Neural cell (in vitro differentiated cells): ENCODE results near the gene CD300LG. TPM values are rescaled to one million over a fixed set of nuclear protein-coding genes. Genes with fewer than 3 reads are reported as not detected.

Source experiments
- H2AFZ ChIP-seq: fragments of 200-600, 300-800 bp; sonication (generic), shearing (Covaris generic); 2 replicates; pipeline ENCODE4 v1.6.0; 2014; ENCODE audit warnings: low read depth, mild to moderate bottlenecking, antibody characterized with exemption, low read length, moderate library complexity
- H3F3A ChIP-seq: fragments of 200-600 bp; shearing (Covaris generic); 2 replicates; pipeline ENCODE4 v1.6.1; 2016; ENCODE audit warnings: mild to moderate bottlenecking, moderate library complexity, mixed read lengths, antibody characterized with exemption, low read length; ENCODE audit not compliant: insufficient read depth, poor library complexity, severe bottlenecking
- H3K27ac ChIP-seq: fragments of 200-600, 300-800 bp; sonication (generic), shearing (Covaris generic); 2 replicates; pipeline ENCODE4 v1.5.1; 2014; ENCODE audit warnings: mild to moderate bottlenecking, low read length, moderate library complexity
- H3K27me3 ChIP-seq: fragments of 300-800, 200-600 bp; sonication (generic), shearing (Covaris generic); 2 replicates; pipeline ENCODE4 v1.6.0; 2014; ENCODE audit warnings: mild to moderate bottlenecking, low read depth, low read length, moderate library complexity; ENCODE audit not compliant: insufficient read depth
- H3K36me3 ChIP-seq: fragments of 300-800, 200-600 bp; sonication (generic), shearing (Covaris generic); 2 replicates; pipeline ENCODE4 v1.5.1; 2014; ENCODE audit warnings: mild to moderate bottlenecking, antibody characterized with exemption, low read length, moderate library complexity; ENCODE audit not compliant: insufficient read depth
- H3K4me2 ChIP-seq: fragments of 300-800, 200-600 bp; sonication (generic), shearing (Covaris generic); 2 replicates; pipeline ENCODE4 v1.6.0; 2014; ENCODE audit warnings: mild to moderate bottlenecking, low read length
- H3K4me3 ChIP-seq: fragments of 300-800, 200-600 bp; sonication (generic), shearing (Covaris generic); 2 replicates; pipeline ENCODE4 v1.5.1; 2014; ENCODE audit warnings: mild to moderate bottlenecking, low read length, moderate library complexity
- H3K79me2 ChIP-seq: fragments of 200-600 bp; shearing (Covaris generic); replicated peaks from 2 replicates; pipeline ENCODE4 v1.6.0; 2014; ENCODE audit warnings: mild to moderate bottlenecking, low read length, moderate library complexity; ENCODE audit not compliant: insufficient read depth
- H3K9ac ChIP-seq: fragments of 300-800, 200-600 bp; sonication (generic), shearing (Covaris generic); 2 replicates; pipeline ENCODE4 v1.6.1; 2016; ENCODE audit warnings: mild to moderate bottlenecking, low read length, mixed read lengths
- H3K9me2 ChIP-seq: fragments of 200-600 bp; shearing (Covaris generic); 2 replicates; pipeline ENCODE4 v1.6.1; 2016; ENCODE audit warnings: mild to moderate bottlenecking, low read length, mixed read lengths; ENCODE audit not compliant: insufficient read depth
- H3K9me3 ChIP-seq: fragments of 200-600, 300-800 bp; sonication (generic), shearing (Covaris generic); 2 replicates; pipeline ENCODE4 v1.6.1; 2016; ENCODE audit warnings: mild to moderate bottlenecking, mixed run types, low read length, moderate library complexity, mixed read lengths
- H4K20me1 ChIP-seq: fragments of 200-600 bp; shearing (Covaris generic); 2 replicates; pipeline ENCODE4 v1.6.1; 2016; ENCODE audit warnings: mild to moderate bottlenecking, mixed run types; ENCODE audit not compliant: insufficient read depth
- CTCF ChIP-seq: fragments of 450-650 bp; IDR thresholded peaks from 2 replicates; pipeline ENCODE4 v1.5.1; 2014; ENCODE audit warnings: antibody characterized with exemption, mild to moderate bottlenecking, moderate library complexity; ENCODE audit not compliant: poor library complexity, severe bottlenecking
- EP300 ChIP-seq: fragments of 450-650 bp; conservative IDR thresholded peaks from 2 replicates; pipeline ENCODE4 v1.6.1; 2014; ENCODE audit warnings: antibody characterized with exemption, mild to moderate bottlenecking, moderate library complexity; ENCODE audit not compliant: poor library complexity, severe bottlenecking
- EZH2 ChIP-seq: fragments of 200-600, 300-800 bp; shearing (Covaris generic), sonication (generic); IDR thresholded peaks from 2 replicates; pipeline ENCODE4 v1.6.1; 2014; ENCODE audit warnings: antibody characterized with exemption, low read length, borderline replicate concordance, mild to moderate bottlenecking; ENCODE audit not compliant: insufficient read depth, poor library complexity, severe bottlenecking
- MXI1 ChIP-seq: fragments of 450-650 bp; conservative IDR thresholded peaks from 2 replicates; pipeline ENCODE4 v1.6.1; 2014; ENCODE audit warnings: antibody characterized with exemption, mild to moderate bottlenecking; ENCODE audit not compliant: poor library complexity, severe bottlenecking
- POLR2AphosphoS5 ChIP-seq: IDR thresholded peaks from 2 replicates; pipeline ENCODE4 v1.6.1; 2012
- RAD21 ChIP-seq: fragments of 450-650 bp; conservative IDR thresholded peaks from 2 replicates; pipeline ENCODE4 v1.6.1; 2014; ENCODE audit warnings: antibody characterized with exemption, mild to moderate bottlenecking, moderate library complexity
- REST ChIP-seq: IDR thresholded peaks from 2 replicates; pipeline ENCODE4 v1.6.1; 2012; ENCODE audit warnings: borderline replicate concordance
- SMC3 ChIP-seq: fragments of 450-650 bp; conservative IDR thresholded peaks from 2 replicates; pipeline ENCODE4 v1.6.1; 2014; ENCODE audit warnings: antibody characterized with exemption, mild to moderate bottlenecking, moderate library complexity; ENCODE audit not compliant: poor library complexity
- TAF1 ChIP-seq: IDR thresholded peaks from 2 replicates; pipeline ENCODE4 v1.6.1; 2012; ENCODE audit warnings: low read depth
- polyA plus RNA-seq: library from polyadenylated mRNA; depleted of rRNA; stranded (reverse); fragments of >200 nt; gene quantifications from 2 replicates; pipeline ENCODE4 v1.2.3, GENCODE V29; 2014

CD300LG gene
- polyA plus RNA-seq, 1 donor from 2014 or later: not detected

DNA sequence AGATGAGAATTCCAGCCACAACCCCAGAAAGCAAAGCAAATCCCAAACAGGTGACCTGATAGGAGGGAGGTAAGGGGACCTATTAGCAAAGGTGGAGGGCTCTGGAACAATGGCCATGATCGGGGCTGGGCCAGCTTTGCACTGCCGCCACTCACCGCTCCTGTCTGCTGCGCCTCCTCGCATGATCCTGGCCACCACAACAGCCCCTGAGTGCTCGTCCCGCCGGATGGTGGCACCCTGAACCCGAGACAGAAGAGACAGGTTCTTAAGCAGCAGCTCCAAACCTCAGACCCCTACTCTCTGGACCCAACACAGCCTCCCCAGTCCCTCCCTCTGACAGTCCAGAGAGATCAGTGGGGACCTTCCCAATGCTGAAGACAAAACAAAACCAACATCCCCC is 19.4 kb upstream of the CD300LG start:
- H3K36me3 ChIP-seq: no peaks in the 10 kb centered on the region
- H3K27me3 ChIP-seq: no peaks in the 10 kb centered on the region
- TF ChIP-seq SMC3 (no peak), CTCF (no peak), POLR2AphosphoS5 (no peak), MXI1 (no peak), RAD21 (no peak), REST (no peak), EZH2 (no peak), TAF1 (no peak), EP300 (no peak)
- H3K27ac ChIP-seq: no peak overlapping the region
- H3K9me3 ChIP-seq: no peaks in the 10 kb centered on the region
- no peak overlapping the region for H3K4me2 ChIP-seq
- H4K20me1 ChIP-seq: no peaks in the 10 kb centered on the region
- no peaks in the 10 kb centered on the region for H3K79me2 ChIP-seq
- no peak overlapping the region for H2AFZ ChIP-seq
- no peaks in the 10 kb centered on the region for H3F3A ChIP-seq
- no peak overlapping the region for H3K9ac ChIP-seq
- no peaks in the 10 kb centered on the region for H3K9me2 ChIP-seq
- no peak overlapping the region for H3K4me3 ChIP-seq

DNA sequence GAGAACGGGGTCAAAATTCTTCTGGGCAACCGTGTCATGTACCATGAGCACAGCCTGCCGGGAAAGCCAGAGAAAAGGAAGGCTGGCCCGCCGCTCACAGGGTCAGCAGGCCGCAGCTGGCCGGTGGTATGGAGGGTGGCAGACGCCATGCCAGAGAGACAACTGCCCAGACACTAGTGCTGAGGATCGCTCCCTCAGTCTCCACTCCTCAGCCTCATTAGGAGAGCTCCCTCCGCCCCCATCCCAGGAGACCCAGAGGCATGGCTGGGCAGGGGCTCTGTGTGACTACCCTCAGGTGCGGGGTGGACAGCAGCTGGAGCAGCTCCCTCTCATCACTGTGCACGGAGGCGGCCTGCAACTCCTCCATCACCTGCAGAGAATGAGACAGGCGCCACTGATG is 17.2 kb upstream of the CD300LG start:
- no peaks in the 10 kb centered on the region for H3K9me2 ChIP-seq
- no peaks in the 10 kb centered on the region for H3K36me3 ChIP-seq
- no peak overlapping the region for H2AFZ ChIP-seq
- H3K4me3 ChIP-seq: no peak overlapping the region
- H3K79me2 ChIP-seq: no peaks in the 10 kb centered on the region
- H4K20me1 ChIP-seq: no peaks in the 10 kb centered on the region
- no peaks in the 10 kb centered on the region for H3F3A ChIP-seq
- H3K27ac ChIP-seq: no peak overlapping the region
- TF ChIP-seq TAF1: no peak
- TF ChIP-seq RAD21: no peak
- TF ChIP-seq EZH2: no peak
- no peak for TF ChIP-seq SMC3
- no peak for TF ChIP-seq CTCF
- TF ChIP-seq EP300: no peak
- no peak for TF ChIP-seq REST
- no peak for TF ChIP-seq MXI1
- no peak for TF ChIP-seq POLR2AphosphoS5
- H3K4me2 ChIP-seq: no peak overlapping the region
- no peaks in the 10 kb centered on the region for H3K9me3 ChIP-seq
- no peaks in the 10 kb centered on the region for H3K27me3 ChIP-seq
- no peak overlapping the region for H3K9ac ChIP-seq
